H1 (cell line): ENCODE data around the gene PPP1R3F. TPM values are rescaled to one million over a fixed set of nuclear protein-coding genes. Genes with fewer than 3 reads are reported as not detected.

Experiments
- ASH2L ChIP-seq: fragments of 200-600, 300-600 bp; sonication (generic); IDR thresholded peaks from one replicate; pipeline ENCODE4 v1.7.1; 2017; ENCODE audit warnings: low read length
- CBX5 ChIP-seq: fragments of 300-800, 300-1000 bp; sonication (generic); IDR thresholded peaks from 2 replicates; pipeline ENCODE4 v1.7.1; 2016; ENCODE audit warnings: antibody characterized with exemption, low read length, low read depth
- CHD2 ChIP-seq: IDR thresholded peaks from 2 replicates; pipeline ENCODE4 v1.6.1; 2012; ENCODE audit warnings: low read length, improper control_type of control experiment
- CHD7 ChIP-seq: fragments of 300-600 bp; sonication (generic); IDR thresholded peaks from 2 replicates; pipeline ENCODE4 v1.7.1; 2012; ENCODE audit warnings: low read length, moderate library complexity, mild to moderate bottlenecking, inconsistent platforms; ENCODE audit not compliant: insufficient replicate concordance
- CTBP2 ChIP-seq: IDR thresholded peaks from 2 replicates; pipeline ENCODE4 v1.7.0; 2011; ENCODE audit warnings: borderline replicate concordance, mild to moderate bottlenecking, moderate library complexity, mixed read lengths, low read length; ENCODE audit not compliant: insufficient read depth, insufficient read length
- CTCF ChIP-seq, 3 experiments: IDR thresholded peaks; 1 replicate in 2 of 3; 2 replicates in 1 of 3; pipeline versions ENCODE4 v1.5.1 to v1.6.1; 2011; ENCODE audit warnings: low read length in 3 of 3, mild to moderate bottlenecking in 3 of 3, inconsistent platforms in 2 of 3, low read depth in 1 of 3, moderate library complexity in 1 of 3; ENCODE audit not compliant: insufficient read depth in 1 of 3; ENCODE audit errors: control extremely low read depth in 1 of 3
- POU5F1 ChIP-seq: IDR thresholded peaks from 2 replicates; pipeline ENCODE4 v1.6.1; 2011; ENCODE audit warnings: low read depth, mild to moderate bottlenecking, low read length, moderate library complexity
- SP1 ChIP-seq: IDR thresholded peaks from 2 replicates; pipeline ENCODE4 v1.6.1; 2011; ENCODE audit warnings: low read depth, low read length
- TCF12 ChIP-seq: IDR thresholded peaks from 2 replicates; pipeline ENCODE4 v1.6.1; 2011; ENCODE audit warnings: low read depth, mild to moderate bottlenecking, low read length
- polyA plus RNA-seq, 7 experiments: library from polyadenylated mRNA; depleted of rRNA in 3 of 7; stranded (reverse) in 5 of 7; unstranded in 2 of 7; fragments of >200 nt in 5 of 7; fragments of 200-250 nt in 2 of 7; gene quantifications; 1 replicate in 5 of 7; 2 replicates in 1 of 7; 4 replicates in 1 of 7; pipeline versions ENCODE4 v1.2.1 to v1.2.3, GENCODE V29; 2011 to 2013; ENCODE audit warnings: missing spikeins in 2 of 7, mixed read lengths in 2 of 7
- total RNA-seq: library from RNA; stranded (reverse); fragmentation: NEBNext Ultra II Directional; extraction: Animal tissue kit (Norgen Biotek cat#: 25700); gene quantifications from 2 replicates; pipeline ENCODE4 v1.2.1, GENCODE V29; 2021

Gene PPP1R3F
- total and polyA plus RNA-seq, 2 of the 8 experiments (the other 6 are each of a cell fraction or from before 2014, with no cell fraction given), result 5.1 to 6.8 TPM

GRCh38 chrX:49263631-49264030 is 6.0 kb upstream of the PPP1R3F start (continued):
- TF ChIP-seq CHD7 (no peak), CHD2 (no peak), TCF12 (no peak), CTBP2 (no peak), POU5F1 (no peak), ASH2L (no peak), CTCF (IDR thresholded peaks at IDR 0.05; ENCODE audit: control extremely low read depth in 1 of 3, insufficient read depth in 1 of 3, low read depth in 1 of 3, low read length in 3 of 3) (no peak), SP1 (no peak), CBX5 (no peak)
